GM21723 (cell line): Measurements from ENCODE around the gene MYDGF.
"Not testable (repeated sequence)": the region's sequence is repeated elsewhere in the genome, so short reads cannot be mapped to it uniquely, and the experiment has no call there.

ENCODE experiments used
- ATAC-seq: cut with Tn5 transposase; IDR thresholded peaks from one replicate; pipeline ENCODE4 v1.9.1; 2021; ENCODE audit warnings: mild to moderate bottlenecking, moderate library complexity; ENCODE audit not compliant: unreplicated experiment

Gene MYDGF

GRCh38 chr19:4701557-4701956 is 31.4 kb upstream of the MYDGF start:
- no peak for ATAC-seq

- ATAC-seq = no peak
Measured at GRCh38 chr19:4700693-4700970, 30.5 kb upstream of the MYDGF start.

- no peak for ATAC-seq
Measured at GRCh38 chr19:4699826-4700692, 29.9 kb upstream of the MYDGF start.

- no peak for ATAC-seq
Measured at GRCh38 chr19:4697304-4697703, 27.2 kb upstream of the MYDGF start.

- ATAC-seq = no peak
Measured at GRCh38 chr19:4695224-4695731, 25.1 kb upstream of the MYDGF start.

- no peak for ATAC-seq
Measured at GRCh38 chr19:4694211-4694987, 24.3 kb upstream of the MYDGF start.

- ATAC-seq = no peak
Measured at GRCh38 chr19:4693471-4694121, 23.5 kb upstream of the MYDGF start.

- ATAC-seq = no peak
Measured at GRCh38 chr19:4693078-4693350, 22.9 kb upstream of the MYDGF start.

- ATAC-seq = no peak
Measured at GRCh38 chr19:4692251-4693077, 22.3 kb upstream of the MYDGF start.

GRCh38 chr19:4691373-4691772 is 21.2 kb upstream of the MYDGF start:
- no peak for ATAC-seq

GRCh38 chr19:4690361-4690760 is 20.2 kb upstream of the MYDGF start:
- no peak for ATAC-seq

GRCh38 chr19:4689403-4689802 is 19.3 kb upstream of the MYDGF start:
- no peak for ATAC-seq

- ATAC-seq = no peak
Measured at GRCh38 chr19:4688587-4688986, 18.4 kb upstream of the MYDGF start.

- no peak for ATAC-seq
Measured at GRCh38 chr19:4687396-4687795, 17.3 kb upstream of the MYDGF start.

- no peak for ATAC-seq
Measured at GRCh38 chr19:4686700-4687099, 16.6 kb upstream of the MYDGF start.

GRCh38 chr19:4684312-4685095 is 14.4 kb upstream of the MYDGF start:
- ATAC-seq = no peak

- no peak for ATAC-seq
Measured at GRCh38 chr19:4682417-4683200, 12.5 kb upstream of the MYDGF start.

- ATAC-seq = not testable (repeated sequence)
Measured at GRCh38 chr19:4680021-4680420, 9.9 kb upstream of the MYDGF start.
